Measurements from ENCODE around the gene TMC7.
"Not testable (repeated sequence)": the region's sequence is repeated elsewhere in the genome, so short reads cannot be mapped to it uniquely, and the experiment has no call there.

TMC7 gene

DNA sequence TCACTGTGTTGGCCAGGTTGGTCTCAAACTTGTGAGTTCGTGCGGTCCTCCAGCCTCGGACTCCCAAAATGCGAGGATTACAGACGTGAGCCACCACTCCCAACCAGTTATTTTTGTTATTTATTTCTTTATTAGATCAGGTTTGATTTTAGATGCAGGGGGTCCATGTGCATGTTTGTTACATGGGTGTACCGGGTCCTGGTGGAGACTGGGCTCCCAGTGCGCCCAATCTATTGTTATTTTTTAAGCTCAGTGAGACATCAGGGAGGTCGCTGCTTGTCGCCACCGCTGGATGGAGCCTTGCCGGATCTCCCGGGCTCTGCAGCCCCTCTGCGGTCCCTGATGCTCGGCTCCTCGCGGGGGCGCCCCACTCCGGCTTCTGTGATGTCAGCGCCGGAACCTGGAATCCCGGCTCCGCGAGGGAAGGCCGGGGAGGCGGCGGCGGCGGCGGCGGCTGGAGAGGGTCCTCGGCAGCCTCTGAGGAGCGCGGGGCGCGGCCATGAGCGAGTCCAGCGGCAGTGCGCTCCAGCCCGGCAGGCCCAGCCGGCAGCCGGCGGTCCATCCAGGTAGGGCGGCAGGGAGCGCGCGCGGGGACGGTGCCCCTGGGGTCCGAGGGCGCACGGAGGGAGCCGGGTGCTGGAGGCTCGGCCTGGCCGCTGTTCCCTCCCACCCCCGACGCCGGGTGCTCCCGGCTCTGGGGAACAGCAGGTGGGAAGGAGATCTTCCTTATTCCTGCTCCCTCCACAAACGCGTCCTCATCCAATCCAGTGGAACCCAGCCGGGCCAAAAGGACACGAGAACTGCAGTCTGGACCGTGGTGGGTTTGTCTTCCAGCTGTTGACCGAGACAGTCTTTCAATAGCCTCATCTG is at the start of gene TMC7:
Gene TMC7 (plus strand): TSS at position 370 of the 870 bp plus-strand sequence. CDS start 130 bp downstream, at position 500.
- DNase-seq = no peak

DNA sequence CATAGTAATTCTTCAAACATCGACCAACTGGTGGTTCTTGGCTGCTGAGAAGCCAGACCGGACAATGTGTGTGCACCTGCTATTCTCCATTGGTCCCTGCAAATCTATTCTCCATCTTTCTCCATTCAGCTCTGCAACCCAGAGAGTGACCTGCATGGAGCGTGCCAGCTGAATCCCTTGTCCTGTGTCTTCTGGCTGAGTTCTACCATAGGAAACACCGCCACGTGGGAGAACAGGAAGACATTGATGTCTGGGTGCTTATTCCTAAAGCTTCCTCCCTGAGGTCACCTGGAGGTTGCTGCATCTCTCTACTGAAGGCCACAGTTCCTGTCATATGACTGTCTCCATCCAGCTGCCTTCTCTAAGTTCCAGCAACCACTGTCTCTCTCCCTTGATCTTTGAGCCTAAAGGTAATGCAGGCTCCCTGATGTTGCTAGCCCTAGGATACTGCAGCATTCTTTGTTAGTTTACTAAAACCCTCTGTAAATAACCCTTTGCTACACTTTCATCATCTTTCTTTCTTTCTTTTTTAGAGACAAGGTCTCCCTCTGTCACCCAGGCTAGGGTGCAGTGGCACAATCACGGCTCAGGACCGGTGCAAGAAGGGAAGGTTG is 46.9 kb upstream of the TMC7 start:
- DNase-seq = no peak

DNA sequence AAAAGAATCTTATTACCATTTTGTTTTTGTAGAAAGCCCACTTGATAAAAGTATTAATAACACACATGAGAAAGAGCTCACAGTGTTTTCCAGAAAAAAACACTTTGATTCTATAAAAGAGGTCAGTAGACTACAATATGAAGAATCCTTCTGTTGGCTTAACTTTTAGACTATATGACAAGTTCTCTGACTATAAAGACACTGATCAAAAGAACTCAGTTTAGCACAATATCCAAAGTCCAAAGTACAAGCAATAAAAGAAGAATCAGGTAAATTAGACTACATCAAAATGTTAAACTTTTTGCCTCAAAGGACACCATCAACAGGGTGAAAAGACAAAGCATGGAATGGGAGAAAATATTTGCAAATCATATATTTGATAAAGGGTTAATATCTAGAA is 46.3 kb upstream of the TMC7 start:
- no peak for DNase-seq

DNA sequence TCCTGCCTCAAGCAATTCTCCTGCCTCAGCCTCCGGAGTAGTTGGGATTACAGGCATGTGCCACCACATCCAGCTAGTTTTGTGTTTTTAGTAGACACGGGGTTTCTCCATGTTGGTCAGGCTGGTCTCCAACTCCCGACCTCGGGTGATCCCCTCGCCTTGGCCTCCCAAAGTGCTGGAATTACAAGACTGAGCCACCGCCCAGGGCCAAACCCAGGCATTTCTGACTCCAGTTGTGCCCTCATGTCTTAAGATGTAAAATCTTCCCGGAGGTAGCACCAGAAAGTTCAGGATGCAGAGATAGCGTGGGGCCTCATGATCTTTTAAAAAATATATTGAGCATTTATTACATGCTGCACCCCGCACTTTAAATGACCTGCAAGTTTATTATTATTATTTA is 44.7 kb upstream of the TMC7 start:
- no peak for DNase-seq

DNA sequence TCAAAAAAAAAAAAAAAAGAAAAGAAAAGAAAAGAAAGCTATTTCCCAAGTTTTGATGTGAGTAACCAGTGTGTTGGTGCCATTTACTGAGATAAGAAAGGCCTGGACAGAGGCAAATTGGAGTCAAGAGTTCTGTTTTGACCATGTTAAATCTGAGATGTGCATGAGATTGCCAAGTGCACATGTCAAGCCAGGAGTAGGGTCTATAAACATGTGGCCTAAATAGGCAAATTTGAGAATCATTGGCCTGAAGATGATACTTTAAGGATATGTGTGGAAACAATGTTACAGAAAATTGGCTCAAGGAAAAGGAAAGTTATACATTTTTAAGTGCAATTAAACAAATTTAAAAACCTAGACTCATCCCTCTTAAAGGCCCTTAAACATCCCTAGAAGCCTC is 42.3 kb upstream of the TMC7 start:
- no peak for DNase-seq

DNA sequence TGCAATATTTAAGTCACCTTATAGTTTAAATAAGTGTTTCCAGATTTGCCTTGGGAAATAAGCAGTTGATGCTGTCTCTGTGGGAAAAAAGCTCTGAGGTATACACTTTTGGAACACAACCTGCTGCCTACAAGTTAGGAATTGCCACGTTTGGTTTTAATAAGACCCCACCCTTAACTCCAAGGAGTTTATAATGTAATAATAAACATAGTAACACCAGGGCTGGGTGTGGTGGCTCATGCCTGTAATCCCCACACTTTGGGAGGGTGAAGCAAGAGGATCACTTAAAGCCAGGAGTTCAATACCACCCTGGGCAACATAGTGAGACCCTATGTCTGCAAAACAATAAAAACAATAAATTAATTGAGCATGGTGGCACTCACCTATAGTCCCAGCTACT is 41.7 kb upstream of the TMC7 start:
- DNase-seq = no peak

DNA sequence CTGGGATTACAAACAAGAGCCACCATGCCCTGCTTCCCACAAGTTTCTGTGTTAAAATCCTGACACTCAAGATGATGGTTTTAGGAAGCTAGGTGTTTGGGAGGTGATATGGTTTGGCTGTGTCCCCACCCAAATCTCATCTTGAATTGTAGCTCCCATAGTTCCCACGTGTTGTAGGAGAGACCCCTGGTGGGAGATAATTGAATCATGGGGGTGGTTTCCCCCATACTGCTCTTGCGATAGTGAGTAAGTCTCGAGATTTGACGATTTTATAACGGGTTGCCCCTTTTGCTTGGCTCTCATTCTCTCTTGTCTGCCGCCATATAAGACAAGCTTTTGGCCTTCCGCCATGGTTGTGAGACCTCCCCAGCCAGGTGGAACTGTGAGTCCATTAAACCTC is 40.3 kb upstream of the TMC7 start:
- DNase-seq = no peak

DNA sequence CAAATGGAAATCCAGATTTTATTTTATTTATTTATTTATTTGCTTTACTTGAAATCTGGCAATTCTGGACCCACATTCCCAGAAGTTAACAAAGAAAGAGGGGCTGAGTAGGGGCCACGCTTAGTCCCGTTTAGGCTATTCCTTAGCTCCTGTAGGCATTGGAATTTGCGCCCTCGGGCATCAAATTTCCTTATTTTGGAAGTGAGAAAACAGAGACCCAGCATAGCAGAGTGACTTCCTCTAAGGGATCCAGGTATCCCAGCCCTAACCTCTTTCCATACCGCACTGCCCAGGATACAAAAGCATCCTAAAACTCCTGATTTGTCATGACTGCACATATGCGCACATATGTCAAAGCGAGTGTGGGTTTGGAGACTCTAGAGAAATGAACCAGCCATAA is 38.5 kb upstream of the TMC7 start:
- no peak for DNase-seq

DNA sequence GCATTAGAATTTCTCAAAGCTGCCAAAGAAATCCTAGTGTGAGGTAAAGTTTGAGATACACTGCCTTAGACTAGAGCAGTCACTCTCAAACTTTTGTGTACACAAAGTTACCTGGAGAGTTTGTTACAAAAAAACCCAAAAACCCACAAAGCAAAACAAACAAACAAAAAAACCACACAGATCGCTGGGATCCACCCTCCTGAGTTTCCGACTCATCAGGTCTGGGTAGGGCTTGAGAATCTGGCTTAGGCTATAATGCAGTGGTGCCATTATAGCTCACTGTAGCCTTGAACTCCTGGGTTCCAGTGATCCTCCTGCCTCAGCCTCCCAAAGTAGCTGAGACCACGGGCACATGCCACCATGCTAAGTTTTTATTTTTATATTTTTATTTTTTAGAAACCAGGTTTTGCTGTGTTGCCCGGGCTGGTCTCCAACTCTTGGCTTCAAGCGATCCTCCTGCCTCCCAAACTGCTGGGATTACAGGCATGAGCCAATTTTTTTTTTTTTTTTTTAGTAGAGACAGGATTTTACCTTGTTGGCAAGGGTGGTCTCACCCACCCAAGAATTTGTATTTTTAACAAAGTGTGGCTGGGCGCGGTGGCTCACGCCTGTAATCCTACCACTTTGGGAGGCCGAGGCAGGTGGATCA is 35.2 kb upstream of the TMC7 start:
- no peak for DNase-seq

DNA sequence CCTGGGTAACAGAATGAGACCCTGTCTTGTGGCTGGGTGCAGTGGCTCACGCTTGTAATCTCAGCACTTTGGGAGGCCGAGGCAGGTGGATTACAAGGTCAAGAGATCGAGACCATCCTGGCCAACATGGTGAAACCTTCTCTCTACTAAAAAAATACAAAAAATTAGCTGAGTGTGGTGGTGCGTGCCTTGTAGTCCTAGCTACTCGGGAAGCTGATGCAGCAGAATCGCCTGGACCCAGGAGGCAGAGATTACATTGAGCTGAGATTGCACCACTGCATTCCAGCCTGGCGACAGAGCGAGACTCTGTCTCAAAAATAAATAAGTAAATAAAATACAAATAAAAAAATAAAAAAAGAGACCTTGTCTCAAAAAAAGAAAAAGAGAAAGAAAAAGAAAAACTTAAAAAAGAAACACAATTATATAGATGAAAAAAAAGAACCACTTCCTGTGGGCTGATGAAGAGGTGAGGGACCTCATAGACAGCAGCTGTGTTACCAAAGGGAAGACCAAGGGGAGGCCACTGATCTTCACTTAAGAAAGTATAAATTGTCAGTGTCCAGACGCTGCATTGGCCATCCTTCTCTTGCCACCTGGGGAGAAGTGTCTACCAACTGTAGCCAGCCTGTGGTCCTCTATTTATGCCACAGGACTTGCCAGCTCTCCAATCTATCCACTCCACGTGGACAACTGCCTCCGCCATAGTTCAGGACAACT is 33.1 kb upstream of the TMC7 start:
- no peak for DNase-seq

DNA sequence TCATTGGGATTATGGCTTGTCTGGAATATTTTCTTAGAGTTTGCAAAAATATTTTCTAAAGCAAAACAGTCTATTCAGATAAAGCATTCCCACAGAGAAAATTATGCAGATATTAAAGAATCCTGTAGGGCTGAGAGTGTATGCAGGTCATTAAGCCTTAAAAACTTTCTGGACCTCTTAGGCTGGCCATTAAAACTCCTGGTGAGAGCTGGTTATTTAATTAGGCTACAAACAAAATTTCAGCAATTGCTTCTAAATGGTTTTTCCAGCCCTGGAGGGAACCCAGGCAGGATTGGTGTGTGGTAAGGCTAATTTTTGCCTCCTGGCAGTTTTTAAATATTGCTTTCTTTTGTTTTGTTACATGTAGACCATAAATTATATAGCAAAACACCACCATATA is 30.2 kb upstream of the TMC7 start:
- DNase-seq = no peak

DNA sequence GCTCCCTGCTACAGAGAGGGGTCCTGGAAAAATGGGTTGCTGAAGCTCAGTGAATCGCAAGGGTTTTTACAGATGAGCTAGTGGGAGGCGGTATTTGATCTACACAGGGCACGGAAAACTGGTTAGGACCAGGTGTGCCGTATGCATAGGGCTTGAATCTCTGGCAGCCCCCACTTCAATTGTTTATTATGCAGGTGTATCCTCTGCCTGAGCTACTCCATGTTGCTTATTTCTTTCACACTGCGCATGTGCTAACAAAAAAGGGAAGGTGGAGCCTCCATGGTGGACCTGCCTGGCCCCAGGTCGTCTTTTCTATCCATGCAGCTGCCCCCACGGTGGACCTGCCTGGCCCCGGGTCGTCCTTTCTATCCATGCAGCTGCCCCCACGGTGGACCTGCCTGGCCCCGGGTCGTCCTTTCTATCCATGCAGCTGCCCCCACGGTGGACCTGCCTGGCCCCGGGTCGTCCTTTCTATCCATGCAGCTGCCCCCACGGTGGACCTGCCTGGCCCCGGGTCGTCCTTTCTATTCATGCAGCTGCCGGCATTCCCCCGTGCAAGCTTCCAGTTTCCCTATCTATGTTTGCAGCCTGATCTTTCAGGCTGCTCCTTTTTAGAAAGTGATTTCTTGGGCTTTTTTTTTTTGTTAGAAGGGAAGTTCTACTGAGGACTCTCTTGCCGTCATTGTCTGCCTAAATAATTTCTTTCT is 27.7 kb upstream of the TMC7 start:
- DNase-seq = not testable (repeated sequence)

DNA sequence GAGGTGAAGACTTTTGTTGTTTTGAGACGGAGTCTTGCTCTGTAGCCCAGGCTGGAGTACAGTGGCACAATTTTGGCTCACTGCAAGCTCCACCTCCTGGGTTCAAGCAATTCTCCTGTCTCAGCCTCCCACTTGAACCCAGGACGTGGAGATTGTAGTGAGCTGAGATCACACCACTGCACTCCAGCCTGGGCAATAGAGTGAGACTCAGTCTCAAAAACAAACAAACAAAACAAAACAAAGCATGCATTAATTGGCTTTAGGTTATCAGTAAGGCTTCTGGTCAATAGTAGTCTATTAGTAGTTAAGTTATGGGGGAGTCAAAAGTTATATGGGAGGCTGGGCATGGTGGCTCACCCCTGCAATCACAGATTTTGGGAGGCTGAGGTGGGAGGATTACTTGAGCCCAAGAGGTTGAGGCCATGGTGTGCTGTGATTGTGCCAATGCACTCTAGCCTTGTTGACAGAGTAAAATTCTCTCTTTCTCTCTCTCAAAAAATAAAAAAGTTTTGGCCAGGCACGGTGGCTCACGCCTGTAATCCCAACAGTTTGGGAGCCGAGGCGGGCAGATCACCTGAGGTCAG is 27.0 kb upstream of the TMC7 start:
- DNase-seq = not testable (repeated sequence)

DNA sequence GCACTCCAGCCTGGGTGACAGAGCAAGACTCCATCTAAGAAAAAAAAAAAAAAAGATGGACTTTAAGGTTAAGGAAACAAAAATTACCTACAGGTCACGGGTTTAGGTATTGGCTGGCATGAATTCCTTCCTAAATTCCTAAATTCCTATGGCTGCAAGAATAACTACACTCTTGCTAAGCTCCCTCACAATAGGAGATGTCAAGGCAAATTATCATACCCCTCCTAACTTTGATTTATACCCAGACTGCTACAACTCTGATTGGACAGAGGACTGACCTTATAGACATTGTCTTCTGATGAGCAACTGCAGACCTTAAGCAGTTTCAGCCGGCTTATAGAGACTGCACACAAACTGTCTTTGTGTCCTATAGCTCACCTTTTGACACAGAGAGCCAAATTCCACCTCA is 25.1 kb upstream of the TMC7 start:
- DNase-seq = no peak

DNA sequence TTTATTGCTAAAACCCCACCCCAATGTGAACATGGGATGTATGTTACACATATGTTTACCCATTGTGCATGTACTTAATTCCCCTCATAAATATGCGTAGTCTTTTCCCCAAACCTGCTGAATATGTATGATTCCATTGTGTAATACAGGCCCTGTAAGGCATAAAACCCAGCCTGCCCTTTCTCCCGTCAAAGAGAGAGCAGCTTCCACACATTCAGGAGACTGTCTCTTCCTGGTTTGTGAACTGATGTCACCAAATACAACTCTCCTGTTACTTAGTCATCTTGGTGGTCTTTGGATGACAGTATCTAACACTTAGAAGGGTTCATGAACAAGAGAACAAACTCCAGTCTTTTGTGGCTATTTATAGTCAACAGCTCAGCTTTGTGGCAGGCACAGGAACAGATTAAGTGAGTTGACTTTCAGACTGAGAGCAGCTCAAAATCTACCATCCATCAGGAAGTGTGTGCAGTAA is 24.7 kb upstream of the TMC7 start:
- DNase-seq = no peak

DNA sequence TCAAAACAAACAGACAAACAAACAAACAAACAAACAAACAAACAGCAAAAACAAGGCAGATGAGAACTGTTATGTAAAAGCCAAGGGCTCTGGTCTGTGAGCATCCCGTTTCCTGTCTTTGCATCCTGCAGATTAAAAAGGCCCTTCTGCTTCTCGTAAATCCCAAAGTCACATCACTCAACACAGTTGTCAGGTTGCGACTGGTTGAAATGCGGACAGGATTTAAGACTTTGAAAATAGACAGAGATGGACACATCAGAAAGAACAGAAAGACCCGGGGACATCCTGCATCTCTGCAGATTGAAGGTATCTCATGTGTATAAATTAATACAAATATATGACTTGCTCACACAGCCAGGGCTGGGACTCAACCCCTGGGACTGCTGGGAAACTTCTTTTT is 18.2 kb upstream of the TMC7 start:
- no peak for DNase-seq

DNA sequence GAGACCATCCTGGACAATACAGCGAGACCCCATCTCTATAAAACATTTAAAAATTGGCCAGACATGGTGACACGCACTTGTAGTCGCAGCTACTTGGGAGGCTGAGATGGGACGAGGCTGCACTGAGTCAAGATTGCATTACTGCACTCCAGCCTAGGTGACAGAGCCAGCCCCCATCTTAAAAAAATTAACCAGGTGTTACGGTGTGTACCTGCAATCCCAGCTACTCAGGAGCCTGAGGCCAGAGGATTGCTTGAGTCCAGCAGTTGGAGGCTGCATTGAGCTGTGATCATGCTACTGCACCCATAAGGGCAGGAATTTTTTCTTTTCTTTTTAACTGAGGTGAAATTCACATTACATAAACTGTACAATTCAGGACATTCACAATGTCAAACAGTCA is 16.9 kb upstream of the TMC7 start:
- no peak for DNase-seq

DNA sequence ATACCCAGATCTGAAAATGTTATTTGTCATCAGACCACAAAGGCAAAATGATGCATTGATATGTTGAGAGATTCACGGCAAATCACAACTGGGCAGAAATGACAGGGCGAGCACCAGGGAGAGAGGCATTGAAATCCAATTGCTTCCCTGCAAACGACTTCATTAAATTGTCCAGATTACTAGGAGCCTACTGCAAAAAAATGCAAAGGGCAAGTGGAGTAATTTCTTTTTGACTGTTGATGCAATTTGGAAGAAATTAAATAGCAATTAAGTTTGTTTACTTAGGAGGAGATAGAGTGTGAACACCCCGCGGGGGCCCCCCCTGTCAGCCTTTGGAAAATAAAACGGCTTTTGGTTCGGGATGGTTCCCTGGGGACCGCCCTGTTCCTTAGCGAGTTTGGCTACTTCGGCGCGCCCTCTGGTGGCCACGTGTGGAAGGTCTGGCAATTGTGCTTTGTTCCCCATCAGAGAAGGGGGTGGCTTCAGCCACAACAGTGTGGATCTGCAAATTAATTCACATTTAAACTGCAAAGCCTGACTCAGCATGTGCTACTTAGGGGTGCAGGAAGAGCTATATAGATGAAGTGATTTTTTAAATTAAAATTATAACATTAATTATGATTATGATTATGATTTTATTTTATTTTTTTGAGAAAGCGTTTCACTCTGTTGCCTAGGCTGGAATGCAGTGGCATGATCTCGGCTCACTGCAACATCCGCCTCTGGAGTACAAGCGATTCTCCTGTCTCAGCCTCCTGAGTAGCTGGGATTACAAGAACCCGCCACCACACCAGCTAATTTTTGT is 14.5 kb upstream of the TMC7 start:
- peak; percentile 2 for DNase-seq

DNA sequence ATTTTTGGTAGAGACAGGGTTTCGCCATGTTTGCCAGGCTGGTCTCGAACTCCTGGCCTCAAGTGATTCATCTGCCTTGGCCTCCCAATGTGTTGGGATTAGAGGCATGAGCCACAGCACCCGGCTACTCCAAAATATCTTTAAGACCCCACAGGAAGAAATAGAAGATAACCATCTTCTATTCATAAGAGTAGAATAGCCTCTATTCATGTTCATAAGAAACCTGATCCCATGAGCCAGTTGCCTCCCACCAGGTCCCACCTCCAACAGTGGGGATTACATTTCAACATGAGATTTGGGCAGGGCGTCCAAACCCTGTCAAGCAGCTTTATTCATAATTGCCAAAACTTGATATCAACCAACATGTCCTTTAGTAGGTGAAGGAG is 13.9 kb upstream of the TMC7 start:
- no peak for DNase-seq

DNA sequence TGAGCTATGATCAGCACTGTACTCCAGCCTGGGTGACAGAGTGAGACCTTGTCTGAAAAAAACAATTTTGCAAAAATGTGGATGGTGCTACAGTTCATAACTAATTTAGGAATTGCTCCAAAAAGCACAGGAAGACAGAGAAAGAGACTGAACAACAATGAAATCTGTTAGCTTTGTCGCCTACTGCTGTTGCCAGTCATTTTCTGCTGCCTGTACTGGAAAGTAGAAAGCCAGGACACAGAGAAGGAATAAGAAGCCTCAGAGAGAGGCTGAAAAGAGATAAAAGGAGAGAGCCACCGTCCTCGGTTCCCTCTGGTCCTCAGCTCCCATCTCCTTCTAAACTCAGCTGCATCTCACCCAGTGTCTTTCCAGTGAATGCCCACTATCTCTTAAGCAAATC is 8.6 kb upstream of the TMC7 start:
- no peak for DNase-seq

DNA sequence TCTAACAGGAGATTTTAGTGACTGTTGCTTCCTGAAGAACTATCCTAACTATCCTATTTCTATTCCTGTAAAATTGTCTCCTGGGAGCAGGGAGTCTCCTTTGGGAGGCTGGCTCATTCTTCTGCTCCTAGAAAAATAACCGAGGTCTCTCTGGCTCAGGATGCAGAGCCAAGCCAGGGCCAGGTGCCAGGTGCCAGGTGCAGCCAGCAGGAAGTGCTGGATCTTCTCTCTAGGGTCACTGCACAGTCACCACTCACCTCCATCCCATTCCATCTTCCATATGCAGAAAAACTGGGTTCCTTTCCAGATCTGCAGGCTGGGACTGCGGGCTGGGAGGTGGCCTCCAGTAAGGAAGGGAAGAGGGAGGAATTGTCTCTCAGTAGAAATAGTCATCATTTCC is 3.8 kb upstream of the TMC7 start:
- DNase-seq = no peak
